A204.1 (cell line): ENCODE measurements around the gene GAREM1.
"Not testable (repeated sequence)": the region's sequence is repeated elsewhere in the genome, so short reads cannot be mapped to it uniquely, and the experiment has no call there.

Experiments
- FAIRE-seq: peaks from 2 replicates; lab custom pipeline; 2012; peaks lifted over from hg19 to GRCh38; lab: Jason Lieb, UNC

The GAREM1 gene

GRCh38 chr18:32257084-32257785 is 213.4 kb downstream of the GAREM1 start:
- FAIRE-seq, result no peak

- no peak for FAIRE-seq
These were observed 215.1 kb downstream of the GAREM1 start for GRCh38 chr18:32255570-32255969.

- no peak for FAIRE-seq
These were observed 218.4 kb downstream of the GAREM1 start for GRCh38 chr18:32252141-32252860.

GRCh38 chr18:32251466-32251865 is 219.2 kb downstream of the GAREM1 start:
- FAIRE-seq, result no peak

- FAIRE-seq, result no peak
These were observed 221.3 kb downstream of the GAREM1 start for GRCh38 chr18:32249147-32249929.

GRCh38 chr18:32244881-32245280 is 225.8 kb downstream of the GAREM1 start:
- no peak for FAIRE-seq

- no peak for FAIRE-seq
These were observed 227.3 kb downstream of the GAREM1 start for GRCh38 chr18:32243358-32243757.

- no peak for FAIRE-seq
These were observed 228.3 kb downstream of the GAREM1 start for GRCh38 chr18:32242395-32242794.

GRCh38 chr18:32238635-32239268 is 231.9 kb downstream of the GAREM1 start:
- FAIRE-seq, result no peak

GRCh38 chr18:32237049-32237448 is 233.6 kb downstream of the GAREM1 start:
- FAIRE-seq, result no peak

GRCh38 chr18:32233348-32233747 is 237.3 kb downstream of the GAREM1 start:
- FAIRE-seq, result not testable (repeated sequence)

- no peak for FAIRE-seq
These were observed 251.2 kb downstream of the GAREM1 start for GRCh38 chr18:32219431-32220018.

GRCh38 chr18:32216390-32216789 is 254.3 kb downstream of the GAREM1 start:
- FAIRE-seq, result no peak

GRCh38 chr18:32213693-32214092 is 257.0 kb downstream of the GAREM1 start:
- no peak for FAIRE-seq
